OCI-LY3 (cell line): ENCODE data around the gene ALDH9A1.

Experiments
- CTCF ChIP-seq: fragments of 200-600, 300-600 bp; sonication (generic); IDR thresholded peaks from 2 replicates; pipeline ENCODE4 v1.5.1; 2014; ENCODE audit warnings: antibody characterized with exemption, low read length, low read depth
- EZH2phosphoT487 ChIP-seq: fragments of 200-600 bp; shearing (Covaris generic); IDR thresholded peaks from 2 replicates; pipeline ENCODE4 v1.6.1; 2018; ENCODE audit warnings: antibody characterized with exemption, mixed run types, low read depth

DNA sequence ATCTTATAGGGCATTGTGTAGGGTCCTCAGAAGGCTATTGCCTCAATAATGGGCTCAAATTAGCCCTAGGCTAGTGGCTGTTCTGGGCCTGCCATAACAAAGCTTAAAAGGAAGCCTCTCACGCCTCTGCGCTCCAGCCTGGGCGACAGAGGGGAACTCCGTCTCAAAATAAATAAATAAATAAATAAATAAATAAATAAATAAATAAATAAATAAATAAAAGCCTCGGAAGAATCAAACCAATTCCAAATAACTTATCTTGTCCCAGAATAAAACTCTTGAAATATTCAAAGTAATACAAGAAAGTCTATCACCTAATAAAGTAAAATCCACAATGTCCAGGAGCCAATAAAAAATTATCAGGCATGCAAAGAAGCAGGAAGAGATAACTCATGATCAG, 14.4 kb upstream of the ALDH9A1 start:
- TF ChIP-seq CTCF (no peak), EZH2phosphoT487 (no peak)
